Coronary artery (tissue), 2 donors: ENCODE measurements around the gene XCL2.

Experiments
- DNase-seq: peaks from one replicate; pipeline ENCODE4 v3.0.0-alpha.2; 2017; ENCODE audit warnings: low spot score
- H3K27ac ChIP-seq, 2 donors: fragments of 200-600 bp; sonication (generic); one replicate each; pipeline ENCODE4 v1.5.1; 2016 to 2019
- H3K4me3 ChIP-seq: fragments of 200-600 bp; sonication (generic); 2 replicates; pipeline ENCODE4 v1.5.1; 2016; ENCODE audit warnings: mild to moderate bottlenecking, moderate library complexity
- CTCF ChIP-seq: fragments of 200-600 bp; sonication (generic); IDR thresholded peaks from one replicate; pipeline ENCODE4 v1.5.1; 2019; ENCODE audit warnings: antibody characterized with exemption

XCL2 gene

GRCh38 chr1:168509210-168509609 lies 34.6 kb downstream of the XCL2 start:
- no peak for TF ChIP-seq CTCF
- Histone ChIP-seq H3K27ac (no peak overlapping the region), H3K4me3 (no peak overlapping the region)
- no peak for DNase-seq

- Histone ChIP-seq H3K4me3 (no peak overlapping the region), H3K27ac (no peak overlapping the region)
- no peak for DNase-seq
- no peak for TF ChIP-seq CTCF
Observed at GRCh38 chr1:168507828-168508227, 36.0 kb downstream of the XCL2 start.

GRCh38 chr1:168507231-168507630 lies 36.6 kb downstream of the XCL2 start:
- DNase-seq, result no peak
- H3K4me3 ChIP-seq, result no peak overlapping the region
- no peak for TF ChIP-seq CTCF
- no peak overlapping the region for H3K27ac ChIP-seq

- no peak for DNase-seq
- Histone ChIP-seq H3K27ac (no peak overlapping the region), H3K4me3 (no peak overlapping the region)
- TF ChIP-seq CTCF, result no peak
Observed at GRCh38 chr1:168506204-168506819, 37.5 kb downstream of the XCL2 start.

- H3K4me3 ChIP-seq, result no peak overlapping the region
- TF ChIP-seq CTCF, result no peak
- H3K27ac ChIP-seq, result no peak overlapping the region
- no peak for DNase-seq
Observed at GRCh38 chr1:168505006-168505405, 38.8 kb downstream of the XCL2 start.

- no peak overlapping the region for H3K4me3 ChIP-seq
- no peak for TF ChIP-seq CTCF
- H3K27ac ChIP-seq, result peak overlapping the region in 1 of 2 donors; percentile 54
- no peak for DNase-seq
Observed at GRCh38 chr1:168504064-168504837, 39.5 kb downstream of the XCL2 start.

- no peak for DNase-seq
- no peak overlapping the region for H3K27ac ChIP-seq
- no peak overlapping the region for H3K4me3 ChIP-seq
- TF ChIP-seq CTCF, result no peak
Observed at GRCh38 chr1:168499688-168500049, 44.1 kb downstream of the XCL2 start.
